H7 (cell line): ENCODE data around the gene KLHDC10. TPM values are rescaled to one million over a fixed set of nuclear protein-coding genes. Genes with fewer than 3 reads are reported as not detected.
"Not testable (repeated sequence)": the region's sequence is repeated elsewhere in the genome, so short reads cannot be mapped to it uniquely, and the experiment has no call there.

Experiments used
- DNase-seq: peaks from one replicate; pipeline ENCODE4 v3.0.0; 2012
- H3K27me3 ChIP-seq: 2 replicates; pipeline ENCODE4 v1.6.0; 2011; ENCODE audit warnings: mild to moderate bottlenecking, low read length; ENCODE audit not compliant: control insufficient read depth, insufficient read depth
- H3K36me3 ChIP-seq: replicated peaks from 2 replicates; pipeline ENCODE4 v1.5.1; 2011; ENCODE audit warnings: low read length; ENCODE audit not compliant: control insufficient read depth, insufficient read depth
- H3K4me3 ChIP-seq: 2 replicates; pipeline ENCODE4 v1.5.1; 2011; ENCODE audit warnings: low read depth, mild to moderate bottlenecking, control low read depth, low read length, moderate library complexity; ENCODE audit not compliant: insufficient read depth
- total RNA-seq: library from RNA; depleted of rRNA; stranded (reverse); fragments of >200 nt; shearing (Covaris generic); gene quantifications from 2 replicates; pipeline ENCODE4 v1.2.3, GENCODE V29; 2014

The KLHDC10 gene
- total RNA-seq, 1 experiment from 2014 or later = 13.9 TPM

DNA sequence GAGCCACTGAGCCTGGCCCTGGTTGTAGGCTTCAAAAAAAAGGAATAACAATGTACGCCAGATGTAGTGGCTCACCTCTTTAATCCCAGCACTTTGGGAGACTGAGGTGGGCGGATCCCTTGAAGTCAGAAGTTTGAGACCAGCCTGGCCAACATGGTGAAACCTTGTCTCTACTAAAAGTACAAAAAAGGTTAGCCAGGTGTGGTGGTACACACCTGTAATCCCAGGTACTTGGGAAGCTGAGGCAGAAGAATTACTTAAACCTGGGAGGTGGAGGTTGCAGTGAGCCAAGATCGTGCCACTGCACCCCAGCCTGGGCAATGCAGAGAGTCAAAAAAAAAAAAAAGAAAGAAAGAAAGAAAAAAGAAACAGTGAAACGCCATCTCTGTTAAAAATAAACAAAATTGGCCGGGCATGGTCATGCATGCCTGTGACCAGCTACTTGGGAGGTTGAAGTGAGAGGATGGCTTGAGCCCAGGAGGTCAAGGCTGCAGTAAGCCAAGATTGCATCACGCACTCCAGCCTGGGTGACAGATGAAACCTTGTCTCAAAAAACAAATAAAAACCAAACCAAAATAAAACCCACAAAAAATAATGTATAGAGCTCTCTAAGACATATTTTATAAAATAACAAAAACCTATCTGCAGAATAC is 4.7 kb upstream of the KLHDC10 start:
- Histone ChIP-seq H3K36me3 (no peaks in the 10 kb centered on the region), H3K4me3 (no peak overlapping the region), H3K27me3 (no peaks in the 10 kb centered on the region)
- no peak for DNase-seq

GRCh38 chr7:130069179-130069977 is 956 bp upstream of the KLHDC10 start:
- no peaks in the 10 kb centered on the region for H3K27me3 ChIP-seq
- no peak for DNase-seq
- peak overlapping the region; percentile 57 for H3K4me3 ChIP-seq
- H3K36me3 ChIP-seq = no peaks in the 10 kb centered on the region

- H3K36me3 ChIP-seq = no peaks in the 10 kb centered on the region
- no peak for DNase-seq
- H3K27me3 ChIP-seq = no peaks in the 10 kb centered on the region
- H3K4me3 ChIP-seq = peak overlapping the region; percentile 64
These were observed 708 bp downstream of the KLHDC10 start for GRCh38 chr7:130070861-130071622.

DNA sequence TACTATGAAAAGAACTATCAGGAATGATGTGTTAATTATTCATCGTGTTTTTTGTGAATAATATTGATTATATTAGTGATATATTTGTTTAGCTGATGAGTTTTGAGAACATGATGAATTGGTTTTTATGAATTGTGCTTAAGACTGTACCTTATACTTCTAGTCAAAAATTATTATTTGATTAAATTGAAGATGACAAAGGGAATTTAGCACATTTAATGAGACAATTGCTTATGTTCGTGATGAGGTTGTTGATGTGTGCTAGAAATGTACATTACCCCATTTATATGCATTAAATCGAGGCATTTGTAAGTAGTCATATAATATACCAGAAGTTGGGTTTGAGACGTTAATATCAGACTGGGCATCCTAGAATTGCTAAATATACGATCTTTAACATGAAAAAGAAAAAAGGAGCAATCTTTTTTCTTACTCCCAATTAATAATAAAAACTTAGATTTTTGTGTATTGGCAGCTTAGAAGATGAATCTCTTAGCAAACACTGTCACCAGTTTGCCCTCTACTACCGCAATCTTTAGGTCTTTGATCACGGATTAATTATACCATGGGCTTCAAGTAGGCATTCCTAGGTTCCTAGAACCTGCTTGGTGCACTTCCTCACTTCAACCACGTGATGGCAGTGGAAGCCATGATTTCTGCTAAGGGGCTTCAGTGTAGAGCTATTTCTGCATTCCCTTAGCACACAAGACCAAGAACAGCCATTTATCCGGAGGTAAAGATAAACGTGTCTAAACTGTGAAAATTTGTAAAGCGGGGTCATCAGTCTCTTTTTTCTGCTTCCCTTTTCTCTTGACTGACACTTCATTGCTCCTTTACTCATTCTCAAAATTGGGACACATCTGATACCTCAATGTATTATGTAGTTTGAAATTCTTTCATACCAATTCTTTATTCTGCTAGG is 1.6 kb downstream of the KLHDC10 start:
- Histone ChIP-seq H3K27me3 (no peaks in the 10 kb centered on the region), H3K36me3 (no peaks in the 10 kb centered on the region), H3K4me3 (no peak overlapping the region)
- peak; percentile 72 for DNase-seq

GRCh38 chr7:130079846-130080394 is 9.6 kb downstream of the KLHDC10 start:
- no peaks in the 10 kb centered on the region for H3K36me3 ChIP-seq
- H3K27me3 ChIP-seq = no peaks in the 10 kb centered on the region
- no peak for DNase-seq
- H3K4me3 ChIP-seq = no peak overlapping the region

DNA sequence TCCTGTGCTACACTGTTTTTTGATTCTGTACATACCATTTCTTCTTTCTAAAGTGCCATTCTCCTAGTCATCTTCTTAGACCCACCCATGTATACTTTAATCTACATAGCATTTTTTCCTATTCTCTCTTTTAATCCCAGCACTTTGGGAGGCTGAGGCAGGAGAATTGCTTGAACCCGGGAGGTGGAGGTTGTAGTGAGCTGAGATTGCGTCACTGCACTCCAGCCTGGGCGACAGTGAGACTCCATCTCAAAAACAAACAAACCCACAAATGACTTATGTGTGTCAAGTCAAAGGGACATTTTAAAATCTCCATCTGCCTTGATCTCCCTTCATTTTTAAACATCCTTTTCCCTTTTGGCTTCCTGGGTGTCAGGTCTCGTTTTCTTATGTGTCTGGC is 13.2 kb downstream of the KLHDC10 start:
- not testable (repeated sequence) for H3K36me3 ChIP-seq, DNase-seq, H3K27me3 ChIP-seq, H3K4me3 ChIP-seq

GRCh38 chr7:130084037-130084875 is 13.9 kb downstream of the KLHDC10 start:
- H3K4me3 ChIP-seq = no peak overlapping the region
- no peak for DNase-seq
- H3K27me3 ChIP-seq = no peaks in the 10 kb centered on the region
- H3K36me3 ChIP-seq = no peaks in the 10 kb centered on the region

DNA sequence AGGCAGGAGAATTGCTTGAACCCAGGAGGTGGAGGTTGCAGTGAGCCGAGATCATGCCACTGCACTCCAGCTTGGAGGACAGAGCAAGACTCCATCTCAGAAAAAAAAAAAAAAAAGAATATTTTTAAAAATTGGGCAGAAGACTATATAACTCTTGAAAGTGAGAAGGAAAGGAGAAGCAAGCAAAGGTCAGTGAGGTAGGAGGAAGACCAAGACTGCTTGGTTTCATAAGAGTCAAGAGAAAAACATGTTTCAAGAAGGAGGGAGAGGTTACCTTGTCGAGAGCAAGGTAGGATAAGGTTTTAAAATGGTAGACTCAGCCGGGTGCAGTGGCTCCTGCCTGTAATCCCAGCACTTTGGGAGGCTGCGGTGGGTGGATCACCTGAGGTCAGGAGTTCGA is 14.9 kb downstream of the KLHDC10 start:
- not testable (repeated sequence) for DNase-seq, H3K27me3 ChIP-seq, H3K4me3 ChIP-seq, H3K36me3 ChIP-seq

- Histone ChIP-seq H3K36me3 (no peaks in the 10 kb centered on the region), H3K27me3 (no peaks in the 10 kb centered on the region), H3K4me3 (no peak overlapping the region)
- DNase-seq = no peak
These were observed 16.6 kb downstream of the KLHDC10 start for GRCh38 chr7:130086938-130087337.

DNA sequence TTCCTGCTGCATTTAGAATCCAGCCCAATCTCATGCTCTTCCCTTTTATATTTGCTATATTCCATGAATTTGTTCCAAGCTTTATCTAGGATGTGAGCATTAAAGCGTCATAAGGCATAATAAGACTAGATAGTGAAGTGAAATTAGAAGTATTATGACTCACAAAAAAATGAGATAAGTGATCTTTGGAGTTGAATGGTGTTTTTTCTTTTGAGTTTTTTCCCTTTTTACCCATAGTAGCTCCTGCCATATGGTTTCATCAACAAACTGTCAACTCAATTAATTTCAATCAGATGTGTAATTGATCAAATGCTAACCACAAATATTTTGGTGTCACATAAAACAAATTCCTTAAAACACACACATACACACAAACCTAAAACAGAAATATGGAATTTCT is 17.0 kb downstream of the KLHDC10 start:
- H3K36me3 ChIP-seq = no peaks in the 10 kb centered on the region
- no peak for DNase-seq
- H3K4me3 ChIP-seq = no peak overlapping the region
- no peaks in the 10 kb centered on the region for H3K27me3 ChIP-seq

DNA sequence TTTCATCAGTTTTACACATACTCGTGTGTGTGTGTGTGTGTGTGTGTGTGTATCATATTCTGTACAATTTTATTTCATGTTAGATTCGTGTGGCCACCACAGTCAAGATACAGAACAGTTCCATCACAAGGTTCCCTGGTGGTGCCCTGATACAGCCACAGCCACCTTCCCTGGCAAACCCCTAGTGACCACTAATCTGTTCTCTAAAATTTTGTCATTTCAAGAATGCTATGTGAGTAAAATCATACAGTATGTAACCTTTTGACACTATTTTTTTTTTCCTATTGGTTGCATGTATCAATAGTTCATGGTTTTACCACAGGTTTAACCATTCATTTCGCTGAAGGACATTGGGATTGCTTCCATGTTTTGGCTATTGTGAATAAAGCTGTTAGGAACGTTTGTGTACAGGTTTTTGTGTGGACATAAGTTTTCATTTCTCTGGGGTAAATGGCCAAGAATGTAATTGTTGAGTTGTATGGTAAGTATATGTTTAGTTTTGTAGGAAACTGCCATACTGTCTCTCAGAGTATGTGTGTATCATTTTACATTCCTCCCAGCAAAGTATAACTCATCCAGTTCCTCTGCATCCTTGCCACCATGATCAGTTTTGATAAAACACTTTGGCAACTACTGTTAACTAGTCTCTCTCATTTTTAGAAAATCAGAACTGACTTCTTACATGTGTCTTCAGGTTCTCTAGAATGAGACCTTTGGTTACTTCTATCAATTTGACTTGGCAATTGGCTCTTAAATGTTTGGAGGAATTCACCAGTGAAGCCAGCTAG is 20.6 kb downstream of the KLHDC10 start:
- no peaks in the 10 kb centered on the region for H3K27me3 ChIP-seq
- no peak for DNase-seq
- no peak overlapping the region for H3K4me3 ChIP-seq
- H3K36me3 ChIP-seq = no peaks in the 10 kb centered on the region

DNA sequence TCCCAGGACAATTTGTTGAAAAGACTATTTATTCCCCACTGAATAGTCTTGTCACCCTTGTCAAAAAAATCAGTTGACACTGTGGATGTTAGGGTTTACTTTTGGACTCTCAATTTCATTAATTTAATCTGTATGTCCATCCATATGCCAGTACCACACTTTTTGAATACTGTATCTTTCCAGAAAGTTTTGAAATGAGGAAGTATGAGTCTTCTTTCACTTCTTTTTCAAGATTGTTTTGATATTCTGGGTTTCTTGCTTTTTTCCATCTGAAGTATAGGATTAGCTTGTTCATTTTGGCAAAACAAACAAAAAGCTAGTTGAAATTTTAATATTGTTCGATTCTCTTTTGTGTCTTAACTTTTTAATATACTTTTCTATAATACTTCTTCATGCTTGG is 21.7 kb downstream of the KLHDC10 start:
- no peaks in the 10 kb centered on the region for H3K36me3 ChIP-seq
- no peak for DNase-seq
- H3K4me3 ChIP-seq = no peak overlapping the region
- H3K27me3 ChIP-seq = no peaks in the 10 kb centered on the region

DNA sequence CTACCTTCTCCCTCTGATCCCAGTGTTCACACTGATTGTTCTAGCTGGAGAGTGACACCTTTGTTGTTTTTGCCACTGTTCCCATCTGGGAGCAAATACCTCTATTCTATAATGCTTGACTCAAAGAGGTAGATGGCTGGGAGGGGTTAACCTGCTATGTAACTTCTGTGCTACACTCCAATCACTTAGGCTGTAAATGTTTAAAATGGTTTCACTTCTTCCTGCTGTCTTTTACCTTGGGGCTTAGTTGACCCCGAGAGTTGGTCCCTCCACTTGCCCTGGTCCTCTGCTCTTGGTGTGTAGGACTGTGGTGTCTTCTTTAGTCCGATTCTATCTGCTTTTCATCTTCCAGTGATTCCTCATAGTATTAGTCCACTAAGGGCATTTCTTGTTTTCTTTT is 22.3 kb downstream of the KLHDC10 start:
- Histone ChIP-seq H3K27me3 (no peaks in the 10 kb centered on the region), H3K36me3 (no peaks in the 10 kb centered on the region), H3K4me3 (no peak overlapping the region)
- no peak for DNase-seq
